IMR-90 (cell line): ENCODE measurements around the gene HK3. TPM values are rescaled to one million over a fixed set of nuclear protein-coding genes. Genes with fewer than 3 reads are reported as not detected.

Source experiments
- ATAC-seq: fragments of 200-7000 bp; cut with Tn5 transposase; 2 replicates; pipeline ENCODE4 v1.9.1; 2020; ENCODE audit warnings: low read depth, mild to moderate bottlenecking, moderate library complexity
- BruUV-seq: library from RNA; stranded (reverse); fragments of 400-500 nt; replicated peaks from 2 replicates; lab custom pipeline; 2021; lab: Mats Ljungman, UMichigan
- CTCF ChIA-PET: fragments of 300-600 bp; formaldehyde crosslinking; extraction: SDS; loops from one replicate; lab custom pipeline; 2021; ENCODE audit warnings: antibody characterized with exemption; lab: Yijun Ruan, JAX
- POLR2A ChIA-PET: fragments of 300-600 bp; sonication (Branson Sonifier 250); formaldehyde crosslinking; loops from one replicate; lab custom pipeline; 2022; ENCODE audit warnings: antibody characterized with exemption; ENCODE audit not compliant: unreplicated experiment; lab: Charles Lee
- DNase-seq: peaks from one replicate; pipeline ENCODE4 v3.0.0; 2013
- H2AFZ ChIP-seq: replicated peaks from 2 replicates; pipeline ENCODE3; 2013; ENCODE audit warnings: low read length, mild to moderate bottlenecking; ENCODE audit not compliant: poor library complexity
- H2AK5ac ChIP-seq: 2 replicates; pipeline ENCODE4 v1.6.1; 2013; ENCODE audit warnings: low read depth, low read length, inconsistent platforms
- H2AK9ac ChIP-seq: replicated peaks from 2 replicates; pipeline ENCODE3; 2013; ENCODE audit warnings: mild to moderate bottlenecking, low read depth, low read length, moderate library complexity; ENCODE audit not compliant: poor library complexity
- H2BK120ac ChIP-seq: 2 replicates; pipeline ENCODE4 v1.6.1; 2013; ENCODE audit warnings: low read depth, low read length, inconsistent platforms
- H2BK15ac ChIP-seq: 3 replicates; pipeline ENCODE4 v1.6.1; 2013; ENCODE audit warnings: low read depth, low read length, inconsistent platforms
- H2BK20ac ChIP-seq: 2 replicates; pipeline ENCODE4 v1.6.1; 2013; ENCODE audit warnings: low read depth, mild to moderate bottlenecking, inconsistent platforms, low read length, moderate library complexity
- H2BK5ac ChIP-seq: 2 replicates; pipeline ENCODE4 v1.6.1; 2013; ENCODE audit warnings: mild to moderate bottlenecking, low read depth, low read length, inconsistent platforms; ENCODE audit not compliant: poor library complexity, severe bottlenecking
- H3K14ac ChIP-seq: replicated peaks from 2 replicates; pipeline ENCODE4 v1.6.1; 2013; ENCODE audit warnings: low read depth, low read length, inconsistent platforms
- H3K18ac ChIP-seq: 2 replicates; pipeline ENCODE4 v1.6.1; 2013; ENCODE audit warnings: low read depth, low read length, control low read depth
- H3K23ac ChIP-seq: 2 replicates; pipeline ENCODE4 v1.6.1; 2013; ENCODE audit warnings: low read depth, low read length, inconsistent platforms
- H3K27ac ChIP-seq: 2 replicates; pipeline ENCODE4 v1.5.1; 2013; ENCODE audit warnings: mild to moderate bottlenecking, control low read depth, low read length; ENCODE audit not compliant: insufficient read depth
- H3K27me3 ChIP-seq: 2 replicates; pipeline ENCODE4 v1.6.1; 2013; ENCODE audit warnings: low read length; ENCODE audit not compliant: control insufficient read depth, insufficient read depth
- H3K36me3 ChIP-seq: 2 replicates; pipeline ENCODE4 v1.6.1; 2013; ENCODE audit warnings: low read length, mixed read lengths; ENCODE audit not compliant: control insufficient read depth, insufficient read depth
- H3K4ac ChIP-seq: 2 replicates; pipeline ENCODE4 v1.6.1; 2013; ENCODE audit warnings: low read depth, low read length, inconsistent platforms
- H3K4me1 ChIP-seq: 2 replicates; pipeline ENCODE4 v1.6.1; 2013; ENCODE audit warnings: low read length, mixed read lengths; ENCODE audit not compliant: control insufficient read depth, insufficient read depth
- H3K4me2 ChIP-seq: 2 replicates; pipeline ENCODE4 v1.6.1; 2013; ENCODE audit warnings: low read depth, mild to moderate bottlenecking, control low read depth, low read length, moderate library complexity
- H3K4me3 ChIP-seq: 2 replicates; pipeline ENCODE4 v1.5.1; 2013; ENCODE audit warnings: low read depth, mild to moderate bottlenecking, control low read depth, low read length, moderate library complexity; ENCODE audit not compliant: insufficient read depth
- H3K56ac ChIP-seq: 2 replicates; pipeline ENCODE4 v1.6.1; 2013; ENCODE audit warnings: low read length, inconsistent platforms; ENCODE audit not compliant: insufficient read depth; ENCODE audit errors: extremely low read depth
- H3K79me1 ChIP-seq, 2 experiments: 2 replicates each; pipeline ENCODE4 v1.6.1; 2013; ENCODE audit warnings: low read length in 2 of 2, inconsistent platforms in 1 of 2, low read depth in 1 of 2
- H3K9ac ChIP-seq: 2 replicates; pipeline ENCODE4 v1.6.1; 2013; ENCODE audit warnings: low read depth, low read length, control low read depth
- H3K9me1 ChIP-seq: 2 replicates; pipeline ENCODE4 v1.6.1; 2013; ENCODE audit warnings: low read length, inconsistent platforms; ENCODE audit not compliant: insufficient read depth
- H3K9me3 ChIP-seq: 2 replicates; pipeline ENCODE4 v1.6.1; 2013; ENCODE audit warnings: low read length; ENCODE audit not compliant: control insufficient read depth, insufficient read depth
- H4K20me1 ChIP-seq: 2 replicates; pipeline ENCODE4 v1.6.1; 2013; ENCODE audit warnings: low read length, inconsistent platforms; ENCODE audit not compliant: insufficient read depth
- H4K5ac ChIP-seq: 2 replicates; pipeline ENCODE4 v1.6.1; 2013; ENCODE audit warnings: mild to moderate bottlenecking, low read depth, low read length, control low read depth
- H4K8ac ChIP-seq, 2 experiments: 2 replicates each; pipeline ENCODE4 v1.6.1; 2013; ENCODE audit warnings: low read depth in 2 of 2, low read length in 2 of 2, control low read depth in 1 of 2, inconsistent platforms in 1 of 2
- H4K91ac ChIP-seq: 2 replicates; pipeline ENCODE4 v1.6.1; 2013; ENCODE audit warnings: low read depth, low read length, inconsistent platforms; ENCODE audit not compliant: insufficient read depth
- BHLHE40 ChIP-seq: fragments of 150-350 bp; IDR thresholded peaks from 2 replicates; pipeline ENCODE4 v1.6.1; 2016; ENCODE audit warnings: mild to moderate bottlenecking, low read depth, low read length
- CEBPB ChIP-seq: IDR thresholded peaks from 2 replicates; pipeline ENCODE4 v1.6.1; 2012; ENCODE audit warnings: low read depth, low read length, improper control_type of control experiment
- CHD1 ChIP-seq: IDR thresholded peaks from 2 replicates; pipeline ENCODE4 v1.6.1; 2012; ENCODE audit warnings: low read depth, low read length, improper control_type of control experiment
- CTCF ChIP-seq: conservative IDR thresholded peaks from 2 replicates; pipeline ENCODE4 v1.5.1; 2012; ENCODE audit warnings: mild to moderate bottlenecking, low read depth, low read length, improper control_type of control experiment
- ELK1 ChIP-seq: fragments of 150-350 bp; IDR thresholded peaks from 2 replicates; pipeline ENCODE4 v1.6.1; 2016; ENCODE audit warnings: low read depth, mild to moderate bottlenecking, low read length, moderate library complexity, borderline replicate concordance
- FOS ChIP-seq: fragments of 150-350 bp; IDR thresholded peaks from 2 replicates; pipeline ENCODE4 v1.6.1; 2016; ENCODE audit warnings: low read depth, low read length
- MAFK ChIP-seq: IDR thresholded peaks from 2 replicates; pipeline ENCODE4 v1.6.1; 2012; ENCODE audit warnings: low read depth, low read length, improper control_type of control experiment
- MAZ ChIP-seq: IDR thresholded peaks from 2 replicates; pipeline ENCODE4 v1.6.1; 2012; ENCODE audit warnings: low read depth, mild to moderate bottlenecking, low read length, improper control_type of control experiment, moderate library complexity, borderline replicate concordance
- MXI1 ChIP-seq: IDR thresholded peaks from 2 replicates; pipeline ENCODE4 v1.6.1; 2012; ENCODE audit warnings: low read depth, mild to moderate bottlenecking, low read length, moderate library complexity, borderline replicate concordance
- NFE2L2 ChIP-seq: fragments of 150-350 bp; IDR thresholded peaks from 2 replicates; pipeline ENCODE4 v1.6.1; 2016; ENCODE audit warnings: low read depth, mild to moderate bottlenecking, low read length
- POLR2A ChIP-seq: IDR thresholded peaks from 2 replicates; pipeline ENCODE4 v1.6.1; 2012; ENCODE audit warnings: mild to moderate bottlenecking, low read depth, low read length
- RAD21 ChIP-seq: IDR thresholded peaks from 2 replicates; pipeline ENCODE4 v1.6.1; 2012; ENCODE audit warnings: low read length, improper control_type of control experiment
- RCOR1 ChIP-seq: IDR thresholded peaks from 2 replicates; pipeline ENCODE4 v1.6.1; 2012; ENCODE audit warnings: mild to moderate bottlenecking, low read length, improper control_type of control experiment; ENCODE audit not compliant: insufficient replicate concordance
- RFX5 ChIP-seq: IDR thresholded peaks from 2 replicates; pipeline ENCODE4 v1.8.0; 2012; ENCODE audit warnings: low read depth, mild to moderate bottlenecking, low read length, moderate library complexity
- SMC3 ChIP-seq: fragments of 150-350 bp; IDR thresholded peaks from 2 replicates; pipeline ENCODE4 v1.6.1; 2016; ENCODE audit warnings: low read depth, mild to moderate bottlenecking, antibody characterized with exemption, low read length, moderate library complexity
- USF2 ChIP-seq: fragments of 150-350 bp; IDR thresholded peaks from 2 replicates; pipeline ENCODE4 v1.6.1; 2017; ENCODE audit warnings: mild to moderate bottlenecking, antibody characterized with exemption, low read length, low read depth
- whole genome bisulfite sequencing, 2 experiments: methylation state at CpG; one replicate each; pipeline versions ENCODE4 v1.1.5 to v1.1.7; 2013; ENCODE audit warnings: missing lambda C conversion rate in 2 of 2; ENCODE audit not compliant: insufficient read length in 1 of 2; ENCODE audit errors: extremely low coverage in 2 of 2; 5-methylcytosine and 5-hydroxymethylcytosine counted together
- dilution Hi-C: fragments of 300-500 bp; cut with HindIII; formaldehyde crosslinking; loops from one replicate; pipeline ENCODE4 v1.14.3; 2018; ENCODE audit warnings: low sequenced_read_pairs; ENCODE audit not compliant: unreplicated experiment
- in situ Hi-C: fragments of 300-500 bp; cut with MboI; formaldehyde crosslinking; loops from 3 replicates; pipeline ENCODE4 v1.14.3; 2019; ENCODE audit warnings: low sequenced_read_pairs, inconsistent platforms, mixed read lengths
- intact Hi-C: fragments of 100-400 bp; cut with micrococcal nuclease; formaldehyde crosslinking; loops from 2 replicates; pipeline ENCODE4 v1.10.0; 2022
- polyA plus RNA-seq, 3 experiments: library from polyadenylated mRNA; depleted of rRNA; stranded (reverse); fragments of >200 nt; gene quantifications; 2 replicates each; pipeline ENCODE4 v1.2.3, GENCODE V29; 2012; ENCODE audit warnings: low replicate concordance in 1 of 3
- total RNA-seq: library from RNA; depleted of rRNA; stranded (reverse); fragments of >200 nt; gene quantifications from 2 replicates; pipeline ENCODE4 v1.2.3, GENCODE V29; 2012

HK3 gene
- total and polyA plus RNA-seq, 2 of the 4 experiments (the other 2 are of a cell fraction): not detected

- CTCF ChIA-PET: no interaction called here
- Histone ChIP-seq H3K27me3 (peaks cover 54% of the 10 kb centered on the region), H2BK120ac (no peak overlapping the region), H3K4me2 (no peak overlapping the region), H2AFZ (no peak overlapping the region), H3K14ac (no peak overlapping the region), H4K8ac (no peak overlapping the region), H3K9ac (no peak overlapping the region), H3K36me3 (no peaks in the 10 kb centered on the region), H3K79me1 (no peaks in the 10 kb centered on the region), H4K20me1 (no peaks in the 10 kb centered on the region), H3K23ac (no peak overlapping the region), H3K9me1 (no peaks in the 10 kb centered on the region), H2BK20ac (no peak overlapping the region), H3K27ac (no peak overlapping the region), H4K91ac (no peak overlapping the region), H3K4me1 (no peaks in the 10 kb centered on the region), H2AK9ac (no peak overlapping the region), H3K18ac (no peak overlapping the region), H3K4me3 (no peak overlapping the region), H2AK5ac (no peak overlapping the region), H2BK5ac (no peak overlapping the region), H4K5ac (no peak overlapping the region), H3K56ac (no peak overlapping the region), H3K9me3 (no peaks in the 10 kb centered on the region), H3K4ac (no peak overlapping the region), H2BK15ac (no peak overlapping the region)
- TF ChIP-seq MAFK (no peak), POLR2A (no peak), MAZ (no peak), NFE2L2 (no peak), ELK1 (no peak), RFX5 (no peak), SMC3 (no peak), USF2 (no peak), RAD21 (no peak), CHD1 (no peak), FOS (no peak), CTCF (no peak), RCOR1 (no peak), CEBPB (no peak), BHLHE40 (no peak), MXI1 (no peak)
- BruUV-seq: no TSS peak
- intact Hi-C loops (no loop called here), dilution Hi-C loops (no loop called here), in situ Hi-C loops (no loop called here)
- POLR2A ChIA-PET: no interaction called here
- DNase-seq: no peak
- ATAC-seq: no peak
- 38% methylated on average over 3 of the region's 8 CpGs; no CpG with 5 or more reads in 1 of the 2 experiments for WGBS, 2 experiments
These were observed 45.0 kb downstream of the HK3 start for GRCh38 chr5:176854164-176854563.
